Skin of body (tissue), 2 donors: ENCODE results near the gene RNF112. TPM values are rescaled to one million over a fixed set of nuclear protein-coding genes. Genes with fewer than 3 reads are reported as not detected.

Experiments
- DNase-seq: peaks from one replicate; lab custom pipeline; 2025; lab: John Stamatoyannopoulos, UW
- total RNA-seq: library from RNA; depleted of rRNA; stranded (reverse); fragments of >200 nt; gene quantifications from one replicate; pipeline ENCODE4 v1.2.3, GENCODE V29; 2014

RNF112 gene
- total RNA-seq, 1 donor from 2014 or later: 3.7 TPM

DNA sequence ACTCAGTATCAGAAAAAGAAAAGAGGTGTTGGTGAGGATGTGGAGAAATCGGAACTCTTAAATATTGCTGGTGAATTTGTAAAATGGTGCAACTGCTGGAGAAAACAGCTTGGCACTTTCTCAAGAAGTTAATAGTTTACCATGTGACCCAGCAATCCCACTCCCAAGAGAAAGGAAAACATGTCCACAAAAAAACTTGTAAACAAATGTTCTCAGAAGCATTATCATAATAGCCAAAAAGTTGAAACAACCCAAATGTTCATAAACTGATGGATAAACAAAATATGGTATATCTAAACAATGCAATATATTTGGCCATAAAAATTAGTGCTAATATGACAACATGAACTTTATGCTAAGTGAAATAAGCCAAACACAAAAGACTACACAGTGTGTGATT is 35.3 kb upstream of the RNF112 start:
- DNase-seq: no peak

DNA sequence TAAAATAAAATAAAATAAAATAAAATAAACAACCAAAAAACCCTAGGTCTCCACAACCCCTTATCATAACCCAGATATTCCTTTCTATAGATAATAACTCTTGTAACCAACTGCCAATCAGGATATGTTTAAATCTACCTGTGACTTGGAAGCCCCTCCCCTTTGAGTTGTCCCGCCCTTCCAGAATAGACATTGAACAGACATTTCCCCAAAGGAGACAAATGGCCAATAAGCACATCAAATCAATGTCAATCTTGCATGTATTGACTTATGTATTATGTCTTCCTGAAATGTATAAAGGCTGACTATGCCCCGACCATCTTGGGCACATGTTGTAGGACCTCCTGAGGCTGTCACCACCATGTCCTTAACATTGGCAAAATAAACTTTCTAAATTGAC is 34.2 kb upstream of the RNF112 start:
- no peak for DNase-seq

DNA sequence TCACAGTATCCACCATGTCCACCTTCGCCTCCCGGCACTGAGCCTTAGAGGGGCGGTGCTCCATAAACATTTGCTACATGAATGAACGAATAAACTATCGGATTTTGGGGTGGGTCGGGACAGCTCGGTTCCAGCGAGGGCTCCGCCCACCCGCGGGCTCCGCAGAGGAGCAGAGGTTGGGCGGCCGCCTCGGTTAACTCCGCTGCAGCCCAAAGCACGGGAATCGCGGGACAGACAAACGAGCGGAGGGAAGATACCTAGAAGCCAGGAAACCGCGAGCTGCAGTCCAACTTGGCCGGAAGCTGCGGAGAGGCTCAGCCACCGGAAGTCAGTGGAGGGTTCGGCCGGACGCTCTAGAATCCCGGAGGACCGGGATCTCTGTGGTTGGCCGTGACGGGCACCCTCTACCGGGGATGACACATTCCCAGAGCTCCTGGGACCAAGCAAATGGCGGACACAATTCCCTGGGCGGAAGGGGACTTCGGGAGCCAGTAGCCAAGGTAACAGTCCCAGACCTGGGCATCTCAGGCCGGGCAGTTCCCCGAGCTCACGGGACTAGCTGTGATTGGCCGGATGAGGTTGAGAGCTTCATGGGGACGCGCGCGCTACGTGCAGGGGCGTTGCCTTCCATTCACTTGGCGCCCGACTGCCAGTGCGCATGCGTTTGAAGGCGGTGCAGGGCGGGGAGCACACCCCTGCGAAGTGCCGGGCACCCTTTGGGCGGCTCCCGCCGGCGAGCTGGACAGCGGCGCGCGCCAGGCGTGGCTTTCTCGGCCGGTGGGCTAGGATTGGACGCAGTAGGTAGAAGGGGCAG is 33.2 kb upstream of the RNF112 start:
- peak; percentile 99 for DNase-seq

DNA sequence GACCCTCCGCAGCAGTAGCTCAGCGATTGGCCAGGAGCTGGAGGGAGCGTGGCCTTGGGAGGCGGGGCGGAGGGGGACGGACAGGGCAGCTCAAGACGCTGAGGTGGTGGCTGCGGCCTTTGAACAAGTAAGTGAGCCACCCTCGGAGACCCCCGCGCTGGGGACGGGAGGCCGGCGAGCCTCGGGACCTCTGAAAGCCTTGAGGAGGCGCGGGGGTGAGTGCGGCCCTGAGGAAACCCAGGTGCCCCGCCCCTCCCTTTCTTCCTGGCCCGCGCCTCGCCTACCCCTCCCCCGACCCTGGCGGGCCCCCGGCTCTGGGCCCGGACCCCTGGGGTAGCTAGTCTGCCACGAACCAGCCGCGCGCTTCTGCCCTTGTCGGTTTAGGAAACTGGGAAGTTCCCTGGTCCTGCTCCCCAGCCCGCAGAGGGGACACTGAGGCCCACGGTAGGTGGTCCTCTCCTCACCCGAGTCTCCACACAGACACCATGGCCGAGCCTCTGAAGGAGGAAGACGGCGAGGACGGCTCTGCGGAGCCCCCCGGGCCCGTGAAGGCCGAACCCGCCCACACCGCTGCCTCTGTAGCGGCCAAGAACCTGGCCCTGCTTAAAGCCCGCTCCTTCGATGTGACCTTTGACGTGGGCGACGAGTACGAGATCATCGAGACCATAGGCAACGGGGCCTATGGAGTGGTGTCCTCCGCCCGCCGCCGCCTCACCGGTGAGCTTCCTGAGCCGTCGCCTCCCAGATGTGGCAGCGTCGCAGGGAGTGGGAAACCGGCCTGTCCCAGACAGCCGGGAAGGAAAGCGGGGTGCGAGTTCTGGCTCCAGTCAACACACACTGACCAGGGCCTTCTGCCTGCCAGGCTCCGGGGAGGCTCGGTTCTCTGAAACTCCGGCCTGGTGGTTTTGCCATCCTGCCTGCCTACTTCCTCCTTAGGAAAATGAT is 32.3 kb upstream of the RNF112 start, which contains the start of gene MAPK7:
Gene MAPK7 (plus strand): TSS at position 83 of the 945 bp plus-strand sequence. CDS start 403 bp downstream, at position 486.
- DNase-seq: no peak

DNA sequence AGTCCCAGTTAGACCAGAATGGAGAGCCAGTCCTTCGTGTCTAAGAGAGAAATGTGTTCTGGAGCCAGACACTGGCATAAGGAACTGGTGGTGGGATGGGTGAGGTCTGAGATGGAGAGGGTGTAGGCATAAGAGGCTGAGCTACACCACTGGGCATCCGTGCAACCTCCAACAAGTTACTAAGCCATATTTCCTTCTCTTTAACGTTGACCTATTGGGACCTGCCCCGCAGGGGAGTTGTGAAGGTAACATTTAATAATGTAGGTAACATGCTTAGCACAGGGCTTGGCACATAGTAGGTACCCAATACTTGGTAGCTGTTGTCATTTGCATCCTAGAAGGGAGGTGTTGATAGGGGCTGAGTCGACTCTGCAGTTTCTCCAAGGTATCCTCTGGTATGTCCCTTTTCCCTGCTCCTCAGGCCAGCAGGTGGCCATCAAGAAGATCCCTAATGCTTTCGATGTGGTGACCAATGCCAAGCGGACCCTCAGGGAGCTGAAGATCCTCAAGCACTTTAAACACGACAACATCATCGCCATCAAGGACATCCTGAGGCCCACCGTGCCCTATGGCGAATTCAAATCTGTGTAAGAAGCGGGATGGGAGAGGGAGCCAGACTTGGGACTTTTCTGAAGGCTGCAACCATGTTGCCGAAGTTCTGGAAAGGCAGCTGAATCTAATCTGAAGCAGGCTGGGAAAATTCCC is 31.5 kb upstream of the RNF112 start:
- DNase-seq: no peak

DNA sequence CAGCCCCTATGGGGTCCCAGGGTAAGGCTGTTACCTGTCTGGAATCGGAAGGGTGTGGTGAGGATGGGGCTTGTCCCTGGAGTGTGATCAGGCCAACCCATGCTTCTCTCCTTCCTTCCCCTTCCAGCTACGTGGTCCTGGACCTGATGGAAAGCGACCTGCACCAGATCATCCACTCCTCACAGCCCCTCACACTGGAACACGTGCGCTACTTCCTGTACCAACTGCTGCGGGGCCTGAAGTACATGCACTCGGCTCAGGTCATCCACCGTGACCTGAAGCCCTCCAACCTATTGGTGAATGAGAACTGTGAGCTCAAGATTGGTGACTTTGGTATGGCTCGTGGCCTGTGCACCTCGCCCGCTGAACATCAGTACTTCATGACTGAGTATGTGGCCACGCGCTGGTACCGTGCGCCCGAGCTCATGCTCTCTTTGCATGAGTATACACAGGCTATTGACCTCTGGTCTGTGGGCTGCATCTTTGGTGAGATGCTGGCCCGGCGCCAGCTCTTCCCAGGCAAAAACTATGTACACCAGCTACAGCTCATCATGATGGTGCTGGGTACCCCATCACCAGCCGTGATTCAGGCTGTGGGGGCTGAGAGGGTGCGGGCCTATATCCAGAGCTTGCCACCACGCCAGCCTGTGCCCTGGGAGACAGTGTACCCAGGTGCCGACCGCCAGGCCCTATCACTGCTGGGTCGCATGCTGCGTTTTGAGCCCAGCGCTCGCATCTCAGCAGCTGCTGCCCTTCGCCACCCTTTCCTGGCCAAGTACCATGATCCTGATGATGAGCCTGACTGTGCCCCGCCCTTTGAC is 30.3 kb upstream of the RNF112 start:
- DNase-seq: no peak

DNA sequence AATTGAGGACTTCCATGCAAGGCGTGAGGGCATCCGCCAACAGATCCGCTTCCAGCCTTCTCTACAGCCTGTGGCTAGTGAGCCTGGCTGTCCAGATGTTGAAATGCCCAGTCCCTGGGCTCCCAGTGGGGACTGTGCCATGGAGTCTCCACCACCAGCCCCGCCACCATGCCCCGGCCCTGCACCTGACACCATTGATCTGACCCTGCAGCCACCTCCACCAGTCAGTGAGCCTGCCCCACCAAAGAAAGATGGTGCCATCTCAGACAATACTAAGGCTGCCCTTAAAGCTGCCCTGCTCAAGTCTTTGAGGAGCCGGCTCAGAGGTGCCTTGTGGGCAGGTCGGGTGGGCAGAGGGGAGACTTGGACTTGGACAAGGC is 29.7 kb upstream of the RNF112 start:
- no peak for DNase-seq

DNA sequence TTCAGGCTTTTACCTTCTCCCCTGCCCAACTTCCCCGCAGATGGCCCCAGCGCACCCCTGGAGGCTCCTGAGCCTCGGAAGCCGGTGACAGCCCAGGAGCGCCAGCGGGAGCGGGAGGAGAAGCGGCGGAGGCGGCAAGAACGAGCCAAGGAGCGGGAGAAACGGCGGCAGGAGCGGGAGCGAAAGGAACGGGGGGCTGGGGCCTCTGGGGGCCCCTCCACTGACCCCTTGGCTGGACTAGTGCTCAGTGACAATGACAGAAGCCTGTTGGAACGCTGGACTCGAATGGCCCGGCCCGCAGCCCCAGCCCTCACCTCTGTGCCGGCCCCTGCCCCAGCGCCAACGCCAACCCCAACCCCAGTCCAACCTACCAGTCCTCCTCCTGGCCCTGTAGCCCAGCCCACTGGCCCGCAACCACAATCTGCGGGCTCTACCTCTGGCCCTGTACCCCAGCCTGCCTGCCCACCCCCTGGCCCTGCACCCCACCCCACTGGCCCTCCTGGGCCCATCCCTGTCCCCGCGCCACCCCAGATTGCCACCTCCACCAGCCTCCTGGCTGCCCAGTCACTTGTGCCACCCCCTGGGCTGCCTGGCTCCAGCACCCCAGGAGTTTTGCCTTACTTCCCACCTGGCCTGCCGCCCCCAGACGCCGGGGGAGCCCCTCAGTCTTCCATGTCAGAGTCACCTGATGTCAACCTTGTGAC is 29.1 kb upstream of the RNF112 start:
- DNase-seq: no peak

DNA sequence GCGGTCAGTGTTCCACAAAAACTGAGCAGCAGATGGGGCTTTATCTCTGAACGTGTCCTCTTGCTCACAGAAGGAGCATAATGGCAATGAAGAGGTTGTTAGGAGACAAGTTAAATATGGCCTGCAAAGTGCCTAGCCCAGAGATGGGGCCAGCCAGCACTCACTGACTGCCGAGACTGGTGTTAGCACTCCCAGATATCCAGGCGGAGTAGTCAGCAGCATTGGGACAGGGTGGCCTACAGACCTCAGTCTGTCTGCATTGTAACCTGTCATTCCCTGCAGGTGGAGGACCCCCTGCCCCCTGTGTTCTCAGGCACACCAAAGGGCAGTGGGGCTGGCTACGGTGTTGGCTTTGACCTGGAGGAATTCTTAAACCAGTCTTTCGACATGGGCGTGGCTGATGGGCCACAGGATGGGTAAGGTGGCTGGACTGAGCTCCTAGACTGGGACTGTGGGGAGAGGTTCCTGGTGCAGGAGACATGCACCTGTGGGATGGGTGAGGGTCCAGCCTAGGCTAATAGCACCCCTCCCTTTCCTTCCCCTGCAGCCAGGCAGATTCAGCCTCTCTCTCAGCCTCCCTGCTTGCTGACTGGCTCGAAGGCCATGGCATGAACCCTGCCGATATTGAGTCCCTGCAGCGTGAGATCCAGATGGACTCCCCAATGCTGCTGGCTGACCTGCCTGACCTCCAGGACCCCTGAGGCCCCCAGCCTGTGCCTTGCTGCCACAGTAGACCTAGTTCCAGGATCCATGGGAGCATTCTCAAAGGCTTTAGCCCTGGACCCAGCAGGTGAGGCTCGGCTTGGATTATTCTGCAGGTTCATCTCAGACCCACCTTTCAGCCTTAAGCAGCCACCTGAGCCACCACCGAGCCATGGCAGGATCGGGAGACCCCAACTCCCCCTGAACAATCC is 28.2 kb upstream of the RNF112 start:
- no peak for DNase-seq

DNA sequence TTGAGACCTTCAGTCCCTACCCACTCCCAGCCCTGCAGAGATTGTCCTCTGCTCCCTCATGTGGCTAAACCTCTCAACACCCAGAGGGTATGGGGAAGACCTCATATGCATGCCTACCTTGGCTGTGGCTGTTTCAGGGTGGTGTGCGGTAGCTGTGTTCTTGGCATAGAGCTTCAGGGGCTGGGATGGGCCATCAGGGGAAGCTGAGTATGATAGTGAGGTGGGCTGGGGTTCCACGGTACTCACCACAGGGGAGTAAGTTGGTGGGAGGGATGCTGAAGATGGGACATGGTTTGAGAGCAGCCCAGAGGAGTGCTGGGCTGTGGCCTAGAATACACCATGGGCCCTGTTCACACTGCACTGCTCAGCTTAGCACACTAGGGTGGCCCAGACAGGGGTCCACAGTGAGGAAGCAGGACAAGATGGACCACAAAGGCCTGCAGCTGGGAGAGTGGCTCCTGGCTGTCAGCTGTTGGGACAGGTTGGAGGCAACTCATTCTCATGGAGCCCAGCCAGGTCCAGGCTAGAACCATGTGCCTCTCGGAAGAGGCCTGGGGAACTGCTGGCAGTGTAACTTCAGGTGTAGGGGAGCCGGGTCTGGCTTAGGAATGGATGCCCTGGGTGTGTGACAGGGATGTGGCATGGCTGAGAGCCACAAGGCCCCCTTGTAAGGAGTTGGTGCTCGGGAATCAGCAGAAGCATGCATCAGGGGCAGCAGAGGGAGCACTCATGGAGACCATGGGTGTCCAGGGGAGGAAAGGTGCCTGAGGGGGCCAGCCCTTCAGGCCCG is 27.2 kb upstream of the RNF112 start:
- DNase-seq: no peak

DNA sequence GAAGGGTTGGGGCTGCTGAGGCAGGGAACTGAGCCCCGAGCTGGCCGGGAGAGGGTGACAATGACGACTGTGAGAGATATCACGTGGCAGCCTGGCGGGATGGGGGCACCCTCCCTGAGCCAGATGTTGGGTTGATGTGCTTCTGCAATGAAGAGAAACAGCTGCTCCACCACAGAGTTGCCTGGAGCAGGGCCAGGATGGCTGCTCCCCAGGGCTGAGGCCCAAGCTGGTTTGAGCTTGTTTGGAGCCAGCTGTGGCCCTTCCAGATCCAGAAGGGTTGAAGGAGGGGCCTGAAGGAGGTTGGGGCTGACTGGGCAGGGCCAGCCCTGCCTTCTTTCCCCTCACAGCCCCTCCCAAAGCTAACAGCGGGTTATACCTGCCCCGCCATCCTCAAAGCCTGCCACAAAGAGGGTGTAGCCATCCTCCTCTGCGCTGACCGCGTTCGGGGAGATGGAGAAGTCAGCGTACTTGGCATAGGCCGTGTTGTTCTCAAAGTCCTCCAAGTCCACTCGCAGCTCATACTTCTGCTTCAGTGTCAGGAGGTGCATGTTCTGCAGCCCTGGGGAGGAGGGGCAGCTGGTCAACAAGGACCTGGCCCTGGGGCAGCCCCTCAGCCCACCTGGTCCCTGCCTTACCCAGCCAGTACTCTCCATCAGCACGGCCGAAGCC is 26.2 kb upstream of the RNF112 start:
- peak; percentile 92 for DNase-seq

DNA sequence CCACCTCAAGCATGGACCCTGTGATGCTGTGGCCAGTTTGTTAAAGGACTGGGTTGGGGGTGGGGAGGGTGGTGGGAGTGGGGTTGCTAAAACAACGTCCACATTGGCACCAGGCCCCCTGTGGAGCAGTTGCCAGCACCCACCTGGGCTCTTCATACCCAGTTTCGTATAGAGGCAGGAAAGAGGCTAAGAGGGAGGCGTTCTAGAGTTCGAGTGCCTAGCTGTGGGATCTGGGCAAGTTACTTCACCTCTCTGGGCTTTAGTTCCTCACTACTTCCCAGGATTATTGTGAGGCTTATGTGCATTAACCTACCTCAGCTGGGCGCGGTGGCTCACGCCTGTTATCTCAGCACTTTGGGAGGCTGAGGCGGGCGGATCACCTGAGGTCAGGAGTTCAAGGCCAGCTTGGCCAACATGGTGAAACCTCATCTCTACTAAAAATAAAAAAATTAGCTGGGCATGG is 25.5 kb upstream of the RNF112 start:
- DNase-seq: no peak

DNA sequence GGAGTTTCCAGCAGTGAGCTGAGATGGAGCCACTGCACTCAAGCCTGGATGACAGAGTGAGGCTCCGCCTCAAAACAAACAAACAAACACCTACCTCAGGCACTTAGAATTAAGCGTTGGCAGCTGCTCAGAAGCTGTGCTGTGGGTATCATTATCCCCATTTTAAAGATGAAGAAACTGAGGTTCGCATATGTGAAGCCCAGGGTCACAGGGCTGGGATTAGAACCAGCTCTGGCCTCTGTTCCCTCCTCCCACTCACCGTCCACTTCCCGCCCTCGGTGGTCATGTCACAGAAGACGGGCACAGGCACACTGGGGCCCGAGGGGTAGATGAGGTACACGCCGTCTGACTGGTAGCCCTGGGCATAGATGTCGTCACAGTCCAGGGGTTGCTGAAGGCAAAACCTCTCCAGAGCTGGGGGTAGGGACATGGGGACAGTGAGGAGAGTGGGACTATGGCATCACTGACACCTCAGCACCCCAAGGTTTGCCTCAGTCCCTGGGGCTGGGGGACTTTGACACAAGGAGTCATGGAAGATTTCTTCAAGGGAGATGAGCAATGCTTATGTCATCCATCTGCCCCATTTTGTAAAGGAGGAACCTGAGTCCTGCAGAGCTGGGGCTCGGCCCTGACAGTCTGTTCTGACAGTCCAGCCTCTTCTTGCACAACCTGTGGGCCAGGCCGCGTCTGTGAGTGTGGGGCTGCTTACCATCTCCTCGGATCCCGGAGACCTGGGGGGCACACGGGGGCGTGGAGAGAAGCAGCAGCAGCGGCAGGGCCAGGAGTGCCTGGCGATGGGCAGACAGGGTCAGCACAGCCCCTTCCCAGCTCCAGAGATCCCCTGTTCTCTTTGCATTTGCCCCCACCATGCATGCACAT is 24.7 kb upstream of the RNF112 start:
- DNase-seq: no peak

DNA sequence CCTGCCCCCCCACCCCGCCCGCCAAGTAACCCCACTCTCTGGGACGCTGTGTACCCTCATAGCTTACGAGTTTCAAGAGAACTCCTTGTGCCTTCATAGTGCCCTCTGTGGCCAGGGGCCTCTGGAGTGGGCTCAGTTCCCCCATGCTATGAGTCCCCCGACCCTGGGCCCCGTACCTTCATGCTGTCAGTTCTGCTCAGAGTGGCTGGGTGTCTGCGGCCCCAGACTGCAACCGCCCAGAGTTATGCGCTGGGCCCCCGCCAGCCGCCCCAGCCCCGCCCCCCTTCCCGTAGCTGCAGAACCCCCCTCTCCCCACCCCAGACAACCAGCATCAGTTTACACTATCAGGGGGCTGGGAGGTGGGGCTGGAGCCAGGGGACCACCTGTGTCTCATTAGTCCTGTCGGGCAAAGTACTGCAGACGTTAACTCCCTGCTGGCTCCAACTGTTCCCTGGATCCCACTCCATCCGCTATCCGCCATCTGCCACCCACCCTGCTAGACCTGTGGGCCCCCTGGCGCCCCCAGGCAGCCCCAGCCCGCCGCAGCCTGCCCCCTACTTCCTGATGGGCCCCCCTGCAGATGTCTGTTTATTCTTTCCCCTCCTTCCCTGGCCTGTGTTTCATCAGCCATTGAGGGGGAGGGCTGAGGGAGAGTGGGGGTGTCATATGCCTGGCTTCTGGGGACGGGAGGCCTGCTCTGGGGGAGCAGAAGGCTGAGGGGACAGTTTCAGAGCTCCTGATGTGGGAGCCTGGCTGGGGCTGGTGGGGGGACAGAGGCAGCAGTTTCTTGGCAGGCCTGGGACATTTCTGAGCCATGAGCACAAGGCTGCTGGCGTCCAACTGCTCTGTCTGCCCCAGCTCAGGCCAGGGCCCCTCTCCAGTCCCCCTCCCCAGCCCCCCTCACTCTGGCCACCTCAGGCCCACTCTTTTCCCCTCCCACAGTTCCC is 23.8 kb upstream of the RNF112 start, which contains the start of gene MFAP4:
Gene MFAP4 (minus strand): TSS at position 217 of the 947 bp plus-strand sequence. CDS start 35 bp downstream, at position 182.
- peak; percentile 99 for DNase-seq

DNA sequence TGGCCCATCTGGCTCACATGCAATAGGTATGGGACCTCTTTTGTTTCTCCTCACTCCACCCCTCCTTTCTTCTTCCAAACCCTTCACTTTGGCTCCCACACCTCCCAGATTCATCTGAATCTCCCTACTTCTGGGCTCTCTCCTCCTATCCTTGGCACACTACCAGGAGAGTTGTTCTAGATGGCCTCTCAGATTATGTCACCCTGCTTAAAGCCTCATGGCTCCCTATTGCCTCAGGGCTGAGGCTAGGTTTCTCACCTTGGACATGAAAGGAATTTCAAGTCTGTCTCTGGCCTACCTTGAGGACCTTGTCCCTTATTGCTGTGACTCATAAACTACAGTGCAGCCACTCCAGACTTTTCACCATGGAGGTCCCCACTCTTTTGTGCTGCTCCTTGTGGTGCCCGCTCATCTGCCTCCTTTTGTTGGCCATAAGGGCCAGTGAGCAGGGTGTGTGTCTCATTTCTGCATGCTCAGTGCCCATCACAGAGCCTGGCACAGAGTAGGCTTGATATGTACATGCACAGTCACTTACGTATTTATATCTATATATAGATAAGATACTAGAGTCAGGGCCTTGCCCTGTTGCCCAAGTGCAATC is 23.0 kb upstream of the RNF112 start:
- DNase-seq: peak; percentile 92
